CD4-positive, alpha-beta T cell treated with Interferon alpha-2 for 1 hour (primary cell): ENCODE results near the gene DDX10.
"Not testable (repeated sequence)": the region's sequence is repeated elsewhere in the genome, so short reads cannot be mapped to it uniquely, and the experiment has no call there.

Experiments
- DNase-seq, 2 donors: peaks; one replicate each; pipeline ENCODE4 v3.0.0-alpha.2; 2020 to 2022

The DDX10 gene

DNA sequence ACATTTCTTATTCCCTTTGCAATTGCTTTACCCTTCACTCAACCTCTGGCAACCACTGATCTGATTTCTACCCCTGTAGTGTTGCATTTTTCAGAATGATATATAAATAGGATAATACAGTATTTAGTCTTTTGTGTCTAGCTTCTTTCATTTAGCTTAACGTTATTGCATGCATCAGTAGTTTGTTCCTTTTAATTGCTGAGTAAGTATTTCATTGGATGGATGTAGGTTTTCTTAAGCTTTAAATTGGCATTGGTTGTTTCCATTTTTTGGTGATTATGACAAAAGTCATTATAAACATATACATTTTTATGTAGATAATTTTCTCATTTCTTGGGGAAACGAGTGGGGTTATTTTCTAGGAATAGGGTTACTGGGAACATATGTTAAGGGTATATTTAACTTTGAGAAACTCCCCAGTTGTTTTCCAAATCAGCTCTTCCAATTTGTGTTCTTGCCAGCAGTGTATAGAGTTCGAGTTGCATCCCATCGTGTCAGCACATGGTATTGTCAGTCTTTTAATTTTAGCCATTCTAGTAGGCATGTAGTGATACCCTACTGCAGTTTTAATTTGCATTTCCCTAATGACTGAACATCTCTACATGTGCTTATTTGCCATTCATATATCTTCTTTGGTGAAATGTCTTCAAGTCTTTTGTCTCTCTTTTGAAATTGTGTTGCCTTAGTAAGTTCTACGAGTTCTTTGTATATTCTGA is 60.3 kb downstream of the DDX10 start:
- no peak for DNase-seq

DNA sequence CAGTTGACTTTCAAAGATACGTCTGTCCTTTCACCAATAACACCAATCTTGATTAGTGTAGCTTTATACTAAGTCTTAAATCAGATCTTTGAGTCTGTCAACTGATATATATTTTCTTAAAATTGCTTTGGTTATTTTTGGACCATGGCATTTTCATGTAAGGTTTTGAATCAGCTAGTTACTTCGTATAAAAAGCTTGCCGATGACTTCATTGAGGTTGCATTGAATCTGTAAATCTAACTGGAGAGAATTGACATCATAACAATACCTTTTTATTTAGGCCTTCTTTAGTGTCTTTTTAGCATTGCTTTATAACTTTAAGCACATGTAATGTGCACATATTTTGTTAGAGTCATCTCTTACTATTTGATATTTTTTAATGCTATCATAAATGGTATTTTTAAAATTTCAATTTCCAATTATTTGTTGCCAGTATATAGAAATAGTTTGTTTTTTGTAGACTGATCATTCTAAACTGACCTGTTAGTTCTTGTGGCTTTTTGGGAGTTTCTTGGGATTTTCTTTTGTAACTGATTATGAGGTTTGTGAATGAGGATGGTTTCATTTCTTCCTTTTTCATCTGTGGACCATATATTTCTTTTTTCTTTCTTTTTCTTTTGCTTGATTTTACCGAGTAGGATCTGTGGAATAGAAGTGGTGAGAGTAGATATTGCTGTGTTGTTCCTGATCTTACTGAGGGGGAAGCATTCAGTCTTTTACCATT is 61.4 kb downstream of the DDX10 start:
- DNase-seq = no peak

DNA sequence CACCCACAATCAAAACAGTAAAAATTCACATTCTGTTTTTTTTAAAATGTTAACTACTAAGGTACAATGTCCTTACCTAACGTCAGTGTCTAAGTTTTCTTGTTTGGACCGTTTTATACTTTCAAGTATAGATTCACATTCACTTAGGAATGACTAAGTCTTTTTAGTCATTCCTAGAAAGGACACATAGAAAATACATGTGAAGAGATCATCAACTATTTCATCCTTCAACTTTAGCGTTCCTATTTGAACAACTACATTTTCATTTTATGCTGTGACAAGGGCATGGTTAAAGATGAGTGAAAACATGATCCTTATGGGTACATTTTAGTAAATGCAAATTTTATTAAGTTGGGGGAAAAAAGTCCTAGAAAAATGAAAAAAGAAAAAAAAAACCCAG is 62.8 kb downstream of the DDX10 start:
- no peak for DNase-seq

DNA sequence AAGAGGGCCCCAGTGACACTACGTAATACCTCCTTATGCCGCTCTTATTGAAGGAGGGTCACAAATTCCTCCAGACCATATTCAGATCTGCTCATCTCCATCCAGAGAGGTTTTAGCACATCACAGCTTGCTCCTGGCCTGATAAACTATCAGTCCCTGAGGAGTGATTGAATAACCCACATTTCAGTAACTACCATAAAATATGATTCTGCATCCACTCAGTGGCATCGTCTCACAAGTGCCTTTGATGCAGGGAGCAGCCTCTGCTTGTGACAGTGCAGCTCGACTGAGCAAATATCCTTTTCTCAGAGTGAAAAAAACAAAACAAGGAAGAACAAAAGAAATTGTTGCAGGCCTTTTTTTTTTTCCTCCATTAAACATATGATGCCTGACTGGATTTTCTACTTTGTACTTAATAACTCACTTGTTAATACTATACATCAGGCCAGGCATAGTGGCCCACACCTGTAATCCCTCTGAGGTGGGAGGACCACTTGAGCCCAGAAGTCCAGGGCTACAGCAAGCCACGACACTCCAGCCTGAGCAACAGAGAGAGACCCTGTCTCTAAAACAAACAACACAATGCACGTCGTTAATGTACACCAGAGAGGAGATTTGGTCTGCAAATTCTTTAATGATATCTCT is 64.5 kb downstream of the DDX10 start:
- DNase-seq = no peak

DNA sequence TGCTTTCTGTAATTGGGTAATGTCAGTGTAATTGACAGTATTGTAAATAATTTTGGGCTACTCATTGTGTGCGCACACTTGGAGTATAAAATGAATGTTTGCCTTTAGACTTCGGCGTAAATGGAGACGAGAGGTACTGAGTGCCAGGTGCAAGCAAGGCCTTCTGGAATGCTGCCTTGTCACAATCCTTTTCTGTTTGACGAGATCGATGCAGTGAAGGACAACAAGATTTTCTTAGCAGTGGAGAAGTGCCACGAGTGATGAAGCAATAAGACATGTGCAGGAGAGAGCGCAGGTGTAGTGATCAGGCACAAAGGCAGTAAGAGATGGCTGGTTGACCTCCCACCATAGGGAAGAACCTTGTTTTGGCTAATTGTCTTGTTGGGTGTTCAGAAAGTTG is 67.5 kb downstream of the DDX10 start:
- no peak for DNase-seq

GRCh38 chr11:108733479-108734116 is 68.7 kb downstream of the DDX10 start:
- peak; percentile 2 to 14 for DNase-seq

DNA sequence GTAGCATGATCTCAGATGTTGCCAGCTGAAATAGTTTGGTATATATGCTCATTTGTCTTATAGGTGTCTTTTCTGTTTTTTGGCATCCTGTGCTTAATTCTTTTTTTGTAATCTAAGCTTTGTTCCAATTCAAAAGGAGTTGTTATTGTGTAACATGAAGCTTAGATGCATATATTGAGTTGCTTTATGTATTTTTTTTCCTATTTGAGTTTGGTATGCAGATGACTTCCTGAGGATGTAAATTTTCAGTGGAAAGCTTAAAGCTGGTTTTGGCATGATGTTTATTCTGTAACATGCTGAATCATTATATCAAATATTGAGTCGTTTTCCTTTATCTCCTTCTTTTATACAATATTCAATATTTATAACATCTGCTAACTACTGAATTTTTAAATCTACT is 69.4 kb downstream of the DDX10 start:
- no peak for DNase-seq

- DNase-seq = peak in 1 of 2 donors; percentile 44
These were observed 70.2 kb downstream of the DDX10 start for GRCh38 chr11:108734956-108735559.

DNA sequence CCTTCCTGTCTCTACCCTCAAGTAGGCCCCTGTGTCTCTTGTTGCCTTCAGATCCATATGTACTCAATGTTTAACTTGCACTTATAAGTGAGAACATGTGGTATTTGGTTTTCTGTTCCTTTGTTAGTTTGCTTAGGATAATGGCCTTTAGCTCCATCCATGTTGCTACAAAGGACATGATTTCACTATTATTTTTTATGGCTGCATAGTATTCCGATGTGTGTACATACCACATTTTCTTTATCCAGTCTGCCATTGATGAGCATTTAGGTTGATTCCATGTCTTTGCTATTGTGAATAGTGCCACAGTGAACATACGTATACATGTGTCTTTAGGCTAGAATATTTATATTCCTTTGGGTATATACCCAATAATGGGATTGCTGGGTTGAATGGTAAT is 75.3 kb downstream of the DDX10 start:
- DNase-seq = not testable (repeated sequence)

DNA sequence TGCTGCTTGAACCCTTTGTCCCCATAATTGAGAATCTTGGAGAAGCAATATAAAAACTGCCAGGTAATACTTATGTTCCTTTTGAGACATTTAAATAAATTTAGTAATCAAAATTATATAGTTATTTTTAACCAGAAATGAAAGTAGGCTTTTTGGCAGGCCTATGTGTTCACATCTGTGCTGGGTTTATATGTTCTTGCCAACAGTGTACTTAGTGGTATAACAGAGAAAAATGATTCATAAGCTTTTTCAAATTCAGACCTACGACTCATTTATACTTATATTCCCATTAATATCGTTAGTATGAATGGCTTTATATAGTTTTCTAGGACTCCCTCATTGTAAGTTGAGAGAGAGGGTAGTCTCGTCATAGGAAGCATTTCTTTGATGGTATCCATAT is 79.0 kb downstream of the DDX10 start:
- no peak for DNase-seq

GRCh38 chr11:108748968-108749367 is 84.1 kb downstream of the DDX10 start:
- no peak for DNase-seq

DNA sequence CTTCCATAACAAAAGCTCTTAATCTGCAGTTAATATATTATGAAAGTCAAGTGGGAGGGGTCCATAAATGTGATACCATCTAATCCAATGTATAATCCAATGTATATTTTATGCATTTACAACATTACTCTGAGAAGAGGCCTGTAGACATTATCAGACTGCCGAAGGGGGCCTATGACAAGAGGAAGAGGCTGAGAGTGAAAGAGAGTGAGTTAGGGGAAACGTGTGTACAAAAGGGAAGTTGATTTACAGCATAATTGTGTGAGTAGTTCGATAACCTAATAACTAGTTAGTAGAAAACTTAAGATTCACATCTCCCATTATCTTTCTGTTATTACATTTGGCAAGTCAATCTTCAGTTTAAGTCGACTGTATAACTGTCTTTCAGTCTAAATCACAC is 86.6 kb downstream of the DDX10 start:
- DNase-seq = no peak

GRCh38 chr11:108752297-108752751 is 87.5 kb downstream of the DDX10 start:
- no peak for DNase-seq

- DNase-seq = no peak
These were observed 90.2 kb downstream of the DDX10 start for GRCh38 chr11:108754901-108755625.

GRCh38 chr11:108757630-108758029 is 92.8 kb downstream of the DDX10 start:
- DNase-seq = no peak

GRCh38 chr11:108758458-108758857 is 93.6 kb downstream of the DDX10 start:
- no peak for DNase-seq

DNA sequence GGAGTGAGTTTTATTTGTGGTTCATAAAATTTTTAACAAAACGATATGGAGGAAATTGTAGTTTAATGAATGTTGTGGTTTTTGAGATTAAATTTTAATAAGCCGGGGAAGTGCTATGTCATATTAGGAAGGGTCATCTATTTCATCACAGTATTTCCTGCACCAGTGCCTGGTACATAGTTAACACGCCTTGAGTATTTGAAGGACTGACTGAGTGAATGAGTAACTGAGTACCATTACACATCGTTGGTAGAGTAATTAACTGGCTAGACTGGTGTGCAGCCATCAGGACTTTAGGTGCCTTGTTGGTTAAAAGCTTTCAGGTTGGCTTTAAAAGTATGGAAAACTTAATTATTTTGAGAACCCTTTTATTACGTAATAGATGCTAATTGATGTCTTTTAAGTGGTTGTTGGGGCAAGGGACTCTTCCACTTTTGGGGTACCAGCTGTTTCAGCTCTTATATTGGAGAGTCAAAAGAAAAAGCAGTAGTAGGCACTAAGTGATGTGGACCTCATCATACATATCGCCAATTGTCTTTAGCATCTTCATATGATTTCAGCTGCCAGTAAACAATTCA is 101.8 kb downstream of the DDX10 start:
- no peak for DNase-seq

DNA sequence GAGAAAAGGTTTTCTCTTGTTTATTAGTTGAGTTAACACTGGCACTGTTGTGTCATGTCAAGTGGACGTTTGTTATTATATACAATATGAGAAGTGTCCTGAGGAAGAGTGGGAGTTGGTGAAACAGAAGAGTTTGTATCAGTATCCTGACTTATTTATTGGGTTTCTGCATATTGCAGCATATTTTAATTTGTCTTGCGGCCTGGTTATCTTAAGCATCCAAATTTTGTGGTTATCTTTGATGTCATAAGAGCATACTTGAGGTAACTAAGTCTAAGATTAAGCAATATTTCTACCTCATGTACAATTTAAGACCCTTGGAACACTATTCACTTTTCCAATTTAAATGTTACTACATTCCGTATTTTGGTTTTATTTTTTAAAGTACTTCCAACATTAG is 103.5 kb downstream of the DDX10 start:
- no peak for DNase-seq

- no peak for DNase-seq
These were observed 104.1 kb downstream of the DDX10 start for GRCh38 chr11:108768964-108769363.

DNA sequence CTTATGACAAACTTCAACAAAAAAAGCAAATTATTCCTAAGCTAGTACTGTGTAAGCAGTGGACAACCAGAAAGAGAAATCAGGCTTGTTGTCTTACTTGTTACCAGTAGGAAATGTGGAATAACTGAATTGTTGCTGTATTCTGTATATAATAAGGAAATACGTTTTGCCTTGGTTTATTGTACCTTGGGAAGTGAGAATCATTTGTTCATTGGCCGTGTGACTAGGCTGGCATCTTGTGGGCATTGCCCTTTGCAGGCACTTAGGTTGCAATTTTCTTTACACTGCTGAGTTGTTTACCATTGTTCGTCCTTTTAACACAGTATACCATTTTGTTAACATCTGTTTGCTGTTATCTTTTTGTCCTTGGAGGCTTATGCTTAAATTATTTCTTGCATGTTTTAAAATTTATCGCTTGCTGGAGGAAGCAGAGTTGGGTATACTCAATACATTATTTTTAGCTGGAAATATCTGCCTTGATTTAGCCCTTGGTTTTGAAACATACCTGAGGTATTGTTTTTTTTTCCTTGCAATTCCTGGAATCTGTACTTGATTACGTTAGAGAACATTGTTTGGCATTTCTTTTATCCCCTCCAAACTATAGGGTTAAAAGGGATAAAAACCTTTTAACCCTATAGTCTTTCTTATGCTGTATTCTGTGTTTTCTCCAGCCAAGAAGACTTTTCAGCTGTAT is 109.3 kb downstream of the DDX10 start:
- no peak for DNase-seq

GRCh38 chr11:108775324-108775723 is 110.5 kb downstream of the DDX10 start:
- no peak for DNase-seq
